Left renal cortex interstitium (tissue), 4 donors: ENCODE data around the gene LRSAM1. TPM values are rescaled to one million over a fixed set of nuclear protein-coding genes. Genes with fewer than 3 reads are reported as not detected.

Source experiments
- DNase-seq, 4 donors: peaks; one replicate each; pipeline ENCODE4 v3.0.0-alpha.2; 2013; ENCODE audit warnings: low read depth in 4 of 4, low spot score in 2 of 4, missing footprints in 1 of 4
- polyA plus RNA-seq, 4 donors: library from polyadenylated mRNA; unstranded; fragments of 120-200 nt; gene quantifications; one replicate each; pipeline ENCODE4 v1.2.1, GENCODE V29; 2013; ENCODE audit not compliant: insufficient read length in 4 of 4

The LRSAM1 gene
- polyA plus RNA-seq, 4 donors: 14.2 to 26.1 (median 19.1) TPM

- no peak for DNase-seq
Measured at GRCh38 chr9:127509261-127509954, 58.1 kb downstream of the LRSAM1 start.

- DNase-seq: no peak
Measured at GRCh38 chr9:127509955-127510299, 58.6 kb downstream of the LRSAM1 start.

GRCh38 chr9:127514468-127514867 lies 63.2 kb downstream of the LRSAM1 start:
- no peak for DNase-seq

- DNase-seq: no peak
Measured at GRCh38 chr9:127516835-127517607, 65.7 kb downstream of the LRSAM1 start.

- no peak for DNase-seq
Measured at GRCh38 chr9:127517620-127518019, 66.3 kb downstream of the LRSAM1 start.

GRCh38 chr9:127518091-127518856 lies 67.0 kb downstream of the LRSAM1 start:
- no peak for DNase-seq

GRCh38 chr9:127519301-127520166 lies 68.2 kb downstream of the LRSAM1 start:
- no peak for DNase-seq

- peak in 2 of 4 donors; percentile 46 to 59 for DNase-seq
Measured at GRCh38 chr9:127520941-127521918, 69.9 kb downstream of the LRSAM1 start.

- no peak for DNase-seq
Measured at GRCh38 chr9:127521919-127522304, 70.6 kb downstream of the LRSAM1 start.

GRCh38 chr9:127522727-127523126 lies 71.4 kb downstream of the LRSAM1 start:
- no peak for DNase-seq

- DNase-seq: no peak
Measured at GRCh38 chr9:127523312-127523851, 72.1 kb downstream of the LRSAM1 start.

GRCh38 chr9:127524373-127524772 lies 73.1 kb downstream of the LRSAM1 start:
- DNase-seq: no peak

GRCh38 chr9:127525401-127526188 lies 74.3 kb downstream of the LRSAM1 start:
- DNase-seq: no peak

- DNase-seq: no peak
Measured at GRCh38 chr9:127526655-127527559, 75.6 kb downstream of the LRSAM1 start.

GRCh38 chr9:127527560-127528268 lies 76.4 kb downstream of the LRSAM1 start:
- DNase-seq: no peak

- DNase-seq: no peak
Measured at GRCh38 chr9:127528422-127529251, 77.3 kb downstream of the LRSAM1 start.
